ENCODE measurements around the gene STK10.
A peak's percentile ranks its signal among the peaks of the same experiment; 100 is the strongest.

The STK10 gene

DNA sequence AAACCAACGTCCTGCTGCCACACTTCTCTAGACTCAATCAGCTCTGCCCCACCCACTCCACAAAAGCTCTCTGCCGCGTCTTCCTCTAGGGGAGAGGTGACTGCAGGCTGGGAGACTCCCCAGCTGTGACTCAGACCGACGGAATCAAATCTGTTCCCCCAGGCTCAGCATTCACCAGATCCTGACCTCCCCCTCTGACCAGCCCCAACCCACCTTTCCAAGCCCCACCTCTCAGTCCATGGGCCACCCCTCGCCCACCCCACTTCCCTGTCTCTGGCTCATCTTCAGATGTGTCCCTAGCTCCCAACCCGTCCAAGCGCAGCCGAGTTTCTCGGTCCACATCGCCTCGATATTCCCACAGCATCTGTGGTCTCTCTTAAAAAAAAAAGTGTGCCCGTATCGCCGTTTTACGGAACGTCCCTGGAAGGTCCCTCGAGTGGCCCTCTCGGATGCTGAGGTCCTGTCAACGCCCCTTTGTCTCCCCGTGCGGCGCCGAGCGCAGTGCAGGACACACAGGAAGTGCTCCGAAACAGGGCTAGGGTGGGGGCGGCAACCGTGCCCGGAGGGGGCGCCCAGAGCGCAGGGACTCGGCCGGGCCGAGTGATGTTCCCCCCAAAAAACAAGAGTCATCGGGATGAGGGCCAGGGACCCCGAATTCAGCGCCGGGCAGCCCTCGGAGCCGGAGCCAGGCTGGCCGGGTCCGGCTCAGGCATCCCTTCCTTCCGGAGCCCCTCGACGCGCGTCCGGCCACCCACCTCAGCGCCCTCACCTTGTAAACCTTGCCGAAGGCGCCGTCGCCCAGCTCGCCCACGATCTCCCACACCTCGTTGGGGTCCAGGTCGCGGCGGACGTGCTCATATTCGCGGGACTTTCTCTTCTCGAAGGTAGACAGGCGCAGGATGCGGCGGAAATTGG, 649 bp downstream of the STK10 start:
- ChIA-PET POLR2A (interaction anchor here (0.9 to 3.1 kb wide), 7 partner anchors 9 to 250 kb away, joined by 3 to 20 read pairs (median 5); partner anchors contain the start of gene UBTD2), CTCF (interaction anchor here (0.6 to 1.1 kb wide), 6 partner anchors 8 to 106 kb away, joined by 3 to 9 read pairs (median 4); partner anchors contain the start of gene UBTD2)
- DNase-seq (ENCODE audit: extremely low spot score) = peak; percentile 55
- TF ChIP-seq ZNF384 (IDR thresholded peaks at IDR 0.05) (no peak), BHLHE40 (IDR thresholded peaks at IDR 0.05; ENCODE audit: borderline replicate concordance) (no peak), SP1 (IDR thresholded peaks at IDR 0.05) (no peak), SUZ12 (IDR thresholded peaks at IDR 0.05) (no peak), ARNT (IDR thresholded peaks at IDR 0.05) (no peak), L3MBTL2 (conservative IDR thresholded peaks at IDR 0.05) (peak; percentile 69)

DNA sequence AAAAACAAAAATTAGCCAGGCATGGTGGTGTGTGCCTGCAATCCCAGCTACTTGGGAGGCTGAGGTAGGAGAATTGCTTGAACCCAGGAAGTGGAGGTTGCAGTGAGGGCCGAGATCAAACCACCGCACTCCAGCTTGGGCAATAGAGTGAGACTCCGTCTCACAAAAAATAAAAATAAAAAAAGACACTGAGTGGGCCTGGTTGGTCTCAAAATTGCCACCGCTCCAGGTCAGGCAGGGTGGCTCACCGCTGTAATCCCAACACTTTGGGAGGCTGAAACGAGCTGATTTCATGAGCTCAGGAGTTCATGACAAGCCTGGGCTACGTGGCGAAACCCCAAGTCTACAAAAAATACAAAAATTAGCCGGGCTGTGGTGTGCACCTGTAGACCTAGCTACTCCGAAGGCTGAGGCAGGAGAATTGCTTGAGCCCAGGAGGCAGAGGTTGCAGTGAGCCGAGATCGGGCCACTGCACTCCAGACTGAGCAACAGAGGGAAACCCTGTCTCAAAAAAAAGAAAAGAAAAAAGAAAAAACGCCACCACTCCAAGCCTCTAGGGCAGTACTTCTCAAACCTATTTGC, 1.8 kb downstream of the STK10 start:
- DNase-seq (ENCODE audit: extremely low spot score) = no peak
- ChIA-PET CTCF (interaction anchor here (0.6 to 1.1 kb wide), 3 partner anchors 9 to 72 kb away, joined by 3 to 9 read pairs (median 3); no protein-coding TSS in a partner anchor), POLR2A (interaction anchor here (0.9 to 2.1 kb wide), 4 partner anchors 8 to 99 kb away, joined by 3 to 9 read pairs (median 4); partner anchors contain the start of gene UBTD2)
- no peak for TF ChIP-seq ARNT (IDR thresholded peaks at IDR 0.05)

DNA sequence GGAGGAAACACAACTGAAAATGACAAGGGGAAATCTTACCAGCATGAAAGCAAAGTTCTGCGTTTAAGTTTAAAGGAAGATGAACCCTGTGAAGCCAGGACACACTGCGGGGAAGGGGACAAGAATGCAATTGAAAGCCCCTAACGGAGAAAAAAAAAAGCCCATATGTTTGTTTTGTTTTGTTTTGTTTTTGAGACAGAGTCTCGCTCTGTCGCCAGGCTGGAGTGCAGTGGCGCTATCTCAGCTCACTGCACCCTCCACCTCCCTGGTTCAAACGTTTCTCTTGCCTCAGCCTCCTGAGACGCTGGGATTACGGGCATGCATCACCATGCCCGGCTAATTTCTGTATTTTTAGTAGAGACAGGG, 2.9 kb downstream of the STK10 start:
- CTCF ChIA-PET = interaction anchor here (0.7 kb wide), 1 partner anchor 530 kb away, joined by 4 read pairs; no protein-coding TSS in a partner anchor
- POLR2A ChIA-PET = no interaction called here
- no peak for TF ChIP-seq L3MBTL2 (conservative IDR thresholded peaks at IDR 0.05)
- TF ChIP-seq FOXM1 (IDR thresholded peaks at IDR 0.05; ENCODE audit: borderline replicate concordance) = no peak
- TF ChIP-seq SUZ12 (IDR thresholded peaks at IDR 0.05) = no peak
- TF ChIP-seq LEF1 (IDR thresholded peaks at IDR 0.05; ENCODE audit: borderline replicate concordance) = no peak
- no peak for TF ChIP-seq ELF4 (IDR thresholded peaks at IDR 0.05)
- TF ChIP-seq HDGF (IDR thresholded peaks at IDR 0.05; ENCODE audit: borderline replicate concordance) = no peak
- TF ChIP-seq ZNF384 (IDR thresholded peaks at IDR 0.05) = no peak
- DNase-seq (ENCODE audit: extremely low spot score) = no peak

DNA sequence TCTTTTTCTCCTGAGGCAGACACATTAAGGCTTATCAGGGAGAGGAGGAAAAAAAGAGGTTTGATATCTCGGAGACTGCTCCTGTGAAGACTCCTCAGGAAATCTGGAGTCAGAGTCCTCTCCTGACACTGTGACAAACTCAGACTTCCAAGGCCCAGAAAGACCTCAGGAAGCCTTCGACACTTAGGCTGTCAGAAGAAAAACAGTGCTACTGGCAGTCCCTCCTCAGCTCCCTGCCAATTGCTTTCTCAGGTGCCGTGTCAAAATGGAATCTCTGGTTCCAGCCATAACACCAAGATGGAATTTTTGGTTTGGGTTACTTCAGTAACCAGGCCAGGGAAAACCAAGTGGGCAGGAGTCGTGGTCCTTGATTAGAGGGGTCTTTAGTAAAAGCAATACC, 4.1 kb downstream of the STK10 start:
- ChIA-PET POLR2A (no interaction called here), CTCF (no interaction called here)
- TF ChIP-seq LEF1 (IDR thresholded peaks at IDR 0.05; ENCODE audit: borderline replicate concordance) = no peak
- no peak for TF ChIP-seq BHLHE40 (IDR thresholded peaks at IDR 0.05; ENCODE audit: borderline replicate concordance)
- DNase-seq (ENCODE audit: extremely low spot score) = no peak

DNA sequence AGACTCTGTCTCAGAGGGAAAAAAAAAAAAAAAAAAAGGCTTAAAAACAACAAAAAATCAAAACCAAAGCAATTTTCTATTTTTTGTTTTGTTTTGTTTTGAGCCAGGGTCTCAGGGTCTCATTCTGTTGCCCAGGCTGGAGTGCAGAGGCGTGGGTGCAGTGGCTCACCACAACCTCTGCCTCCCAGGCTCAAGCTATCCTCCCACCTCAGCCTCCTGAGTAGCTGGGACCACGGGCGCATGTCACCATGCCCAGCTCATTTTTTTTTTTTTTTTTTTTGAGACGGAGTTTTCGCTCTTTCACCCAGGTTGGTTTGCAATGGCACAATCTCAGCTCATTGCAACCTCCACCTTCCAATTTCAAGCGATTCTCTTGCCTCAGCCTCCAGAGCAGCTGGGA, 5.7 kb downstream of the STK10 start:
- ChIA-PET POLR2A (no interaction called here), CTCF (no interaction called here)
- TF ChIP-seq FOXK2 (IDR thresholded peaks at IDR 0.05) = no peak
- TF ChIP-seq SUZ12 (IDR thresholded peaks at IDR 0.05) = no peak
- no peak for TF ChIP-seq ZNF384 (IDR thresholded peaks at IDR 0.05)
- TF ChIP-seq HDGF (IDR thresholded peaks at IDR 0.05; ENCODE audit: borderline replicate concordance) = no peak
- TF ChIP-seq ARNT (IDR thresholded peaks at IDR 0.05) = no peak
- TF ChIP-seq CTBP1 (IDR thresholded peaks at IDR 0.05; ENCODE audit: borderline replicate concordance) = no peak
- no peak for TF ChIP-seq BHLHE40 (IDR thresholded peaks at IDR 0.05; ENCODE audit: borderline replicate concordance)
- no peak for TF ChIP-seq FOXA1 (IDR thresholded peaks at IDR 0.05)
- no peak for TF ChIP-seq TARDBP (IDR thresholded peaks at IDR 0.05)
- TF ChIP-seq SP1 (IDR thresholded peaks at IDR 0.05) = no peak
- no peak for TF ChIP-seq LEF1 (IDR thresholded peaks at IDR 0.05; ENCODE audit: borderline replicate concordance)
- no peak for TF ChIP-seq NFRKB (IDR thresholded peaks at IDR 0.05)
- DNase-seq (ENCODE audit: extremely low spot score) = no peak

DNA sequence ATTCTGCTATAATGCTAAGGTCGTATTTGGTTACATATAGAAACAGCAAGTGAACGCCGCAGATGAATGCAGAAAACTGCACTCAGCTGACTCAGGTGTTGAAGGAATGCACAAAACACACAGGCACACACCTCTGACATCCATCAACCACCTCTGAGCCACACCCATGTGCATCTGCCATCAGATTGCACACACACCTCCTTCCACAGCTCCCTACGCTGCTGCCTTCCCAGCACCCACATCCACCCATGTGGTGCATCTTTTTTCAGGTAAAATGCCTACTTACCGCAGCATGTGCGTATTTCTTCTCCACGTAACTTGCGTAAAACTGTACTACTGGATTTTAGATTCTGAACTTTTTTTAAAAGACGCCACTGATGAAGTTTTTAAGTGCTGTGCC, 7.1 kb downstream of the STK10 start:
- ChIA-PET POLR2A (interaction anchor here (0.5 kb wide), 1 partner anchor 216 kb away, joined by 3 read pairs; no protein-coding TSS in a partner anchor), CTCF (no interaction called here)
- TF ChIP-seq ZNF384 (IDR thresholded peaks at IDR 0.05) (no peak), TARDBP (IDR thresholded peaks at IDR 0.05) (no peak), ARNT (IDR thresholded peaks at IDR 0.05) (no peak), L3MBTL2 (conservative IDR thresholded peaks at IDR 0.05) (no peak)
- DNase-seq (ENCODE audit: extremely low spot score) = no peak

DNA sequence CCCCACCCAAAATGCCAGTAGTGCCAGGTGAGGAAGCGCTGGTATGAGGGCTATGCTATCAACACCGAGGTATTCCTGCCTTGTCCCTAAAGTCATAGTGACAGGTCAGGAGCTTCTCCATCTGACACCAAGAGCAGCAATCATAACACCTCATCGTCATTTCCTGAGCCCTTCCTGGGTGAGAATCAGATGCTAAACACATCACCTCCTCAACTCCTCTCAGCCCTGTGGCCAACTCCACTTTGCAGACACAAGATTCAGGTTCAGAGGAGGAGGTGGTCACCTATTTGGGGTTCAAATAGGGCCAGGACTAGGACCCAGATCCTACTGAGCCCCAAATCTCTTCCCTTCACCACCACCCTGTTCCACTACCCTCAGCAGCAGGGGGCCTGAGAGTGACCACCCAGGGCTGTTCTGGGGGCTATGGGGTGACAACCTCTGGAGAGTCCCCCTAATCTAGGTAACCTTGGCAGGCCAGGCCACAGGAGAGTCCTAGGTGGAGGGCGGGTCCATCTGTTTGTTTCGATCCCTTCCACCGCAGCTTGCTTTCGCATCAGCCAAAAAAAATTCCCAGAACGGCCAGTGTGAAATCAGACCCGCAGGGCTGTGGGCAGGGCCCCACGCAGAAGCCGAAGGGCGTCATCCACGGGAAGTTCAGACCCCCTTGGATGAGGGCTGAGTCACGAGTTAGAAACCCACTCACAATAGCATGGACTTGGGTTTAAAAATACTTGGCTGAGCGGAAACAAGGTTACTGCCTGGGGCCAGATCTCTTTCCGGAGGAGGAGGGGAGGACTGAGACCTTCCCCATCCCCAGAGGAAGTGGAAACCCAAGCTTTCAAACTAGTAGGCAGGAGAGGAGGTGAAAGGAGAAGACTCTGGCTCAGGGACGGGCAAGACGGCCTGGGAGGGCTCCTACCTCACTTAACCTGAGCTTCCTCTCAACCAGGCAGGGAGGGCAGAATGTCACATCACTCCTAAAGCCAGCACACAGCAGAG, 8.7 kb downstream of the STK10 start:
- ChIA-PET CTCF (interaction anchor here (0.9 kb wide), 1 partner anchor 104 kb away, joined by 3 read pairs; no protein-coding TSS in a partner anchor), POLR2A (interaction anchor here (1.7 kb wide), 1 partner anchor 7 kb away, joined by 5 read pairs; no protein-coding TSS in a partner anchor)
- DNase-seq (ENCODE audit: extremely low spot score) = no peak
- TF ChIP-seq HDGF (IDR thresholded peaks at IDR 0.05; ENCODE audit: borderline replicate concordance) (no peak), FOXK2 (IDR thresholded peaks at IDR 0.05) (no peak), L3MBTL2 (conservative IDR thresholded peaks at IDR 0.05) (no peak), ZNF384 (IDR thresholded peaks at IDR 0.05) (no peak), ARNT (IDR thresholded peaks at IDR 0.05) (no peak), CTBP1 (IDR thresholded peaks at IDR 0.05; ENCODE audit: borderline replicate concordance) (no peak), FOXA1 (IDR thresholded peaks at IDR 0.05) (no peak), ELF4 (IDR thresholded peaks at IDR 0.05) (no peak), LEF1 (IDR thresholded peaks at IDR 0.05; ENCODE audit: borderline replicate concordance) (no peak)
